Lower leg skin (tissue), 4 donors: ENCODE results near the gene RB1. TPM values are rescaled to one million over a fixed set of nuclear protein-coding genes. Genes with fewer than 3 reads are reported as not detected.

Source experiments
- DNase-seq, 2 donors: peaks; one replicate each; pipeline ENCODE4 v3.0.0-alpha.2; 2019; ENCODE audit warnings: low spot score in 2 of 2
- H3K4me3 ChIP-seq: fragments of 200-600 bp; sonication (generic); 2 replicates; pipeline ENCODE4 v1.5.1; 2017; ENCODE audit warnings: mild to moderate bottlenecking, low read depth; ENCODE audit not compliant: poor library complexity, severe bottlenecking
- CTCF ChIP-seq, 3 donors: fragments of 450-650 bp; IDR thresholded peaks; one replicate each; pipeline ENCODE4 v1.5.1; 2016; ENCODE audit warnings: antibody characterized with exemption in 3 of 3, mild to moderate bottlenecking in 3 of 3, moderate library complexity in 2 of 3
- POLR2A ChIP-seq, 2 donors: fragments of 450-650 bp; IDR thresholded peaks; one replicate each; pipeline ENCODE4 v1.6.1; 2016 to 2017; ENCODE audit warnings: antibody characterized with exemption in 2 of 2, mild to moderate bottlenecking in 1 of 2, moderate library complexity in 1 of 2
- WGBS, 2 donors: methylation state at CpG; one replicate each; pipeline ENCODE4 v1.1.5; 2018; 5-methylcytosine and 5-hydroxymethylcytosine counted together
- intact Hi-C: fragments of 100-400 bp; cut with DNase I; formaldehyde crosslinking; loops from one replicate; pipeline ENCODE4 v1.15.0; 2023; ENCODE audit warnings: low total_unique reads
- total RNA-seq, 4 donors: library from RNA; depleted of rRNA; stranded (reverse); fragments of >200 nt; gene quantifications; one replicate each; pipeline ENCODE4 v1.1.0, GENCODE V29; 2016

Gene RB1
- total RNA-seq, 4 donors from 2014 or later = 15.8 to 20.0 (median 16.4) TPM

- TF ChIP-seq CTCF (IDR thresholded peaks at IDR 0.05) = no peak
- no peak for DNase-seq
- H3K4me3 ChIP-seq = no peak overlapping the region
- 59 to 72% methylated on average over 1 of the region's 1 CpG for WGBS, 2 donors
- intact Hi-C loops = no loop called here
These were observed 174.8 kb downstream of the RB1 start for GRCh38 chr13:48478391-48478790.

GRCh38 chr13:48483575-48483974, 180.0 kb downstream of the RB1 start:
- no peak for DNase-seq
- H3K4me3 ChIP-seq = no peak overlapping the region
- WGBS, 2 donors = 89 to 93% methylated on average over 3 of the region's 3 CpGs
- intact Hi-C loops = no loop called here
- TF ChIP-seq CTCF (IDR thresholded peaks at IDR 0.05) (no peak), POLR2A (IDR thresholded peaks at IDR 0.05) (no peak)

GRCh38 chr13:48485432-48485831, 181.9 kb downstream of the RB1 start:
- no peak for DNase-seq
- intact Hi-C loops = no loop called here
- no peak overlapping the region for H3K4me3 ChIP-seq
- WGBS, 2 donors = 72 to 81% methylated on average over 3 of the region's 3 CpGs
- TF ChIP-seq CTCF (IDR thresholded peaks at IDR 0.05) (no peak), POLR2A (IDR thresholded peaks at IDR 0.05) (no peak)

DNA sequence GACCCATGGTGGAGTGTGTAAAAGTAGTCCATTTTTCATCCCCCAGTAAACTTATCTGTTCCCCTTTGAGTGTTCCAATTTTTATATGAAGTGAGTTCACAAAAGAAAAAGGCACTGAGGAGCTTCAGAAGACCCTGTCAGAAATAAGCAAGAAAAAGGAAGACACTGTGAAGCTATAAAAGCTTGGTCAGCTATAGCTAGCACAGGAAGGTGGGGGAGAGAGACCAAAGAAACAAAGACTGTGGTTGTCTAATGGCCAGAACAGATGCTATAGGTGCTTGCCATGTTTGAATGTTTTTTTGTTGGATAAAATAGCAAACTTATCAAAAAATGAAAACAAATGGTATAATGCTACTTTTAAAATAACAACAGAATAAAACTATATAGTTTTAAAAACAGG, 182.8 kb downstream of the RB1 start:
- TF ChIP-seq CTCF (IDR thresholded peaks at IDR 0.05) (no peak), POLR2A (IDR thresholded peaks at IDR 0.05) (no peak)
- intact Hi-C loops = no loop called here

GRCh38 chr13:48486836-48487235, 183.3 kb downstream of the RB1 start:
- no peak for DNase-seq
- intact Hi-C loops = no loop called here
- H3K4me3 ChIP-seq = no peak overlapping the region
- 84 to 90% methylated on average over 5 of the region's 5 CpGs for WGBS, 2 donors
- TF ChIP-seq POLR2A (IDR thresholded peaks at IDR 0.05) (no peak), CTCF (IDR thresholded peaks at IDR 0.05) (no peak)

More for the DNA sequence above, 182.8 kb downstream of the RB1 start:
- H3K4me3 ChIP-seq = no peak overlapping the region
- DNase-seq = no peak

DNA sequence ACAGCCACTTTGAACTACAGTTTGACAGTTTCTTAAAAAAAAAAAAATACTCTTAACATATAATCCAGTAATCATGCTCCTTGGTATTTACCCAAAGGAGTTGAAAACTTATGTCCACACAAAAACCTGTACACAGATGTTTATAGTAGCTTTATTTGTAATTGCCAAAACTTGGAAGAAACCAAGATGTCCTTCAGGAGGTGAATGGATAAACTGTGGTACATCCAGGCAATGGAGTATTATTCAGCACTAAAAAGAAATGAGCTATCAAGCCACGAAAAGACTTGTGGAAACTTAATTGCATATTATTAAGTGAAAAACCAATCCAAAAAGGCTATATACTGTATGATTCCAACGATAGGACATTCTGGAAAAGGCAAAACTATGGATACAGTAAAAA, 184.4 kb downstream of the RB1 start:
- 92 to 98% methylated on average over 2 of the region's 2 CpGs for WGBS, 2 donors
- no peak for DNase-seq
- H3K4me3 ChIP-seq = no peak overlapping the region
- intact Hi-C loops = no loop called here
- TF ChIP-seq POLR2A (IDR thresholded peaks at IDR 0.05) (no peak), CTCF (IDR thresholded peaks at IDR 0.05) (no peak)
